ENCODE results near the gene NOSIP.

DNA sequence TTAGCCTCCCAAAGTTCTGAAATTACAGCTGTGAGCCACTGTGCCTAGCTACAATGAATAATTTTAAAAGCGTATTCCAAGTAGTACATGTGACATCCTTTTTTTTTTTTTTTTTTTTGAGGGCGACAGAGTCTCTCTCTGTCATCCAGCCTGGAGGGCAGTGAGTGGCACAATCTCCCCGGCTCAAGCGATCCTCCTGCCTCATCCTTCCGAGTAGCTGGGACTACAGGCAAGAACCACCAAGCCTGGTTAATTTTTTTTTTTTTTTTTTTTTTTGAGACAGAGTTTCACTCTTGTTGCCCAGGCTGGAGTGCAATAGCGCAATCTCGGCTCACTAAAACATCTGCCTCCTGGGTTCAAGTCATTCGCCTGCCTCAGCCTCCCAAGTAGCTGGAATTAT, 6.9 kb upstream of the NOSIP start:
- TF ChIP-seq POLR2AphosphoS5 (IDR thresholded peaks at IDR 0.05; ENCODE audit: borderline replicate concordance, low read depth, low read length) (no peak), EZH2 (IDR thresholded peaks at IDR 0.05) (no peak)

Measured in SK-N-MC (cell line).